Measurements from ENCODE around the gene LRBA.

LRBA gene

DNA sequence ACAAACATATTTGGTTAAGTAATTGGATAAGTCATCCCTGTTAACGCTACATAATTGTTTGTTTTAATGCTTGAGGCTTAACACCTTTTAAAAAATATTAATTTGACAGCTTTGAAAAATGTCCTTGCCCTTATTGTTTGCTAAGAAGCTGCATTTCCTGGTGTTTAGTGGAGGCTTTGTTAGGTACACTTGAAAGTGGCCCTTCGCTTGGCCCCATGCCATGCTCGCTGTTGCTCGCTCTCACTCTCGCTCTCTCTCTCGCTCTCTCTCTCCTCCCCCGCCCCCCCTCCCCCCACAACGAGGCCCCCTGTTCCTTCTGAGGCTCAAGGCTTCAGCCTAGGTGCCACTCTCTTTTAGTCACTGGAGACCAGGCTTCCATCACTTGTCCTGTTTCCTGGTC is 797.3 kb downstream of the LRBA start:
- DNase-seq, result no peak

DNA sequence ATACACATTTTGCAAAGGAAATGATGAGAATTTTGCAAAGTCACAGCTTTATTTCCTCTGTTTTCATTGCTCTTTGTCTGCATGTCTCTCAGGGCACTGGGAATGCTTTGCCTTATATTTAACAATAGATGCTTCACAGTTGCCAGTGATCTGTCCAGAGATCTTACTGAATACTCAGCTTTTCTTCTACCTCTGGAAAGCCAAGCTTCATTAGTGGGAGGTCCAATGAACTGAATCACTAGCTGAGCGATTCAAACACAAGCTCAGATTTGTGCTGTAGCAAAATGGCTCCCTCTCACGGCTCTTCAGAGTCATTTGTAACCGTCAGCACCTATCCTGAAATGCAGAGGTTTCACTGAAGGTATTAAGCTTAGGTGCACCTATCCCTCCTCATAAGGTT is 797.9 kb downstream of the LRBA start:
- no peak for DNase-seq

DNA sequence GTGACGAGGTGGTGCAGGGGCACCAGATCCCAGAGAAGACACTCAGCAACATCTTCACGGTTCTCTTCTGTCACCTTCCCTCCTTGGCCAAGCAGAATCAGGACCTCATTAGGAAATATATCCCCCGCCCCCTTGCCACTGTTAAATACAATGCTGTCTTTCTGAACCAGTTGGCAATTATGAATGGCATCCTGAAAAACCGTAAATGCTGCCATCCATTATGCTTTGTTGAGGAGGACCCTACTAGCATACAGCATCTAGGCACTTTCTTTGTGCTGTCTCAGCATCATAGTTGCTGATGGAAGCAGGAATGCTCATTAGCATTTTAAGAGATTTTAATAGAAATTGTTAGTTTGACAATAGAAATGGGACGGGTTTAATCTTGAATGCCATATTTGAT is 798.4 kb downstream of the LRBA start:
- DNase-seq, result no peak

DNA sequence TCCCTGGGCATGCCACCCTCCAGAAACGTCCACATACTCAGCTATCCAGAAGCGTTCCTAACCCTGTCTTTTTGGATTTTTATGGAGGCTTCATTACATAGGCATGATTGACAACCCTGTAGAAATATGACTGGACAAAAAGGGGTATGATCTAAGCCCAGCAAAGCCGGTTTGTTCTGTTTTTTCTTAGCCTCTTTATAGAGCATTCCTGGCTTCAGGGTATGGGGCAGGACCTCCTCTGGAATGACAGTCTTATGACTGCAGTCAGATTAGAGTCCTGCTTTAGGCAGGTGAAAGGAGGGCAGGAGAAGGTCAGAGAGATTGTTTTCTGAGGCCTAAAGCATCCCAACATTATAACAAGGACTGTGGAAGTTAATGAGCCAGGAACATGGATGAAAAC is 799.5 kb downstream of the LRBA start:
- DNase-seq, result no peak
